GM23338 (cell line): ENCODE data around the gene FGF1. TPM values are rescaled to one million over a fixed set of nuclear protein-coding genes. Genes with fewer than 3 reads are reported as not detected.

ENCODE experiments used
- ATAC-seq: fragments of 200-7000 bp; cut with Tn5 transposase; 3 replicates; pipeline ENCODE4 v1.9.1; 2020
- DNase-seq: peaks from one replicate; pipeline ENCODE4 v3.0.0-alpha.2; 2015; ENCODE audit warnings: low spot score
- H2AFZ ChIP-seq: fragments of 200-600 bp; sonication (generic); 2 replicates; pipeline ENCODE4 v1.8.0; 2016; ENCODE audit warnings: antibody characterized with exemption, mild to moderate bottlenecking, moderate library complexity
- H3F3A ChIP-seq: fragments of 200-600 bp; sonication (generic); replicated peaks from 2 replicates; pipeline ENCODE4 v1.8.0; 2017; ENCODE audit warnings: antibody characterized with exemption, mixed run types, low read depth
- H3K27ac ChIP-seq: fragments of 200-600 bp; sonication (generic); 2 replicates; pipeline ENCODE4 v1.6.1; 2016; ENCODE audit warnings: low read depth
- H3K27me3 ChIP-seq: fragments of 200-600 bp; sonication (generic); 2 replicates; pipeline ENCODE4 v1.8.0; 2016; ENCODE audit warnings: mild to moderate bottlenecking, mixed run types, moderate library complexity; ENCODE audit not compliant: insufficient read depth
- H3K36me3 ChIP-seq: fragments of 200-600 bp; sonication (generic); 2 replicates; pipeline ENCODE4 v1.8.0; 2016; ENCODE audit warnings: mild to moderate bottlenecking; ENCODE audit not compliant: insufficient read depth
- H3K4me1 ChIP-seq: fragments of 200-600 bp; sonication (generic); 2 replicates; pipeline ENCODE4 v1.8.0; 2016; ENCODE audit warnings: mild to moderate bottlenecking, moderate library complexity; ENCODE audit not compliant: insufficient read depth
- H3K4me2 ChIP-seq: fragments of 200-600 bp; sonication (generic); 2 replicates; pipeline ENCODE4 v1.7.1; 2017; ENCODE audit warnings: mixed run types
- H3K4me3 ChIP-seq: fragments of 200-600 bp; sonication (generic); 2 replicates; pipeline ENCODE4 v1.6.1; 2016; ENCODE audit warnings: mixed run types
- H3K79me2 ChIP-seq: fragments of 200-600 bp; sonication (generic); replicated peaks from 2 replicates; pipeline ENCODE4 v1.8.0; 2017; ENCODE audit warnings: mild to moderate bottlenecking; ENCODE audit not compliant: insufficient read depth
- H3K9me2 ChIP-seq: fragments of 200-600 bp; sonication (generic); 2 replicates; pipeline ENCODE4 v1.8.0; 2017; ENCODE audit not compliant: insufficient read depth
- H4K20me1 ChIP-seq: fragments of 200-600 bp; sonication (generic); replicated peaks from 2 replicates; pipeline ENCODE4 v1.8.0; 2017; ENCODE audit warnings: mild to moderate bottlenecking; ENCODE audit not compliant: insufficient read depth
- H3K27ac Mint-ChIP-seq: 2 replicates; pipeline ENCODE4 v1.8.0; 2020; ENCODE audit warnings: inconsistent platforms, mild to moderate bottlenecking, moderate library complexity, mixed read lengths
- H3K27me3 Mint-ChIP-seq: 3 replicates; pipeline ENCODE4 v1.8.0; 2022; ENCODE audit warnings: low read depth, mild to moderate bottlenecking, moderate library complexity, mixed read lengths, inconsistent platforms; ENCODE audit not compliant: insufficient read depth, poor library complexity
- H3K36me3 Mint-ChIP-seq: 3 replicates; pipeline ENCODE4 v1.8.0; 2021; ENCODE audit warnings: low read depth, mild to moderate bottlenecking, inconsistent platforms, moderate library complexity, mixed read lengths
- H3K4me1 Mint-ChIP-seq: 3 replicates; pipeline ENCODE4 v1.8.0; 2020; ENCODE audit warnings: mild to moderate bottlenecking, inconsistent platforms, mixed read lengths
- H3K4me3 Mint-ChIP-seq: 3 replicates; pipeline ENCODE4 v1.8.0; 2021; ENCODE audit warnings: moderate library complexity, mild to moderate bottlenecking, inconsistent platforms, mixed read lengths
- H3K9me3 Mint-ChIP-seq: 3 replicates; pipeline ENCODE4 v1.8.0; 2020; ENCODE audit warnings: moderate library complexity, mild to moderate bottlenecking, inconsistent platforms, mixed read lengths
- CREB1 ChIP-seq: fragments of 250-450 bp; sonication (Bioruptor Pico); IDR thresholded peaks from 2 replicates; pipeline ENCODE4 v1.5.0; 2020; ENCODE audit warnings: low read depth, mild to moderate bottlenecking, moderate library complexity
- ETS1 ChIP-seq: IDR thresholded peaks from 2 replicates; pipeline ENCODE4 v1.6.1; 2016; ENCODE audit warnings: antibody characterized with exemption
- EZH2 ChIP-seq: fragments of 200-600 bp; sonication (generic); IDR thresholded peaks from one replicate; pipeline ENCODE4 v1.8.0; 2017; ENCODE audit warnings: antibody characterized with exemption, mild to moderate bottlenecking, low read depth; ENCODE audit not compliant: unreplicated experiment
- EZH2phosphoT487 ChIP-seq: fragments of 200-600 bp; sonication (generic); IDR thresholded peaks from one replicate; pipeline ENCODE4 v1.8.1; 2018; ENCODE audit warnings: antibody characterized with exemption; ENCODE audit not compliant: unreplicated experiment
- JUNB ChIP-seq: IDR thresholded peaks from one replicate; pipeline ENCODE4 v1.6.1; 2016; ENCODE audit warnings: antibody characterized with exemption; ENCODE audit not compliant: unreplicated experiment
- NANOG ChIP-seq: IDR thresholded peaks from 2 replicates; pipeline ENCODE4 v1.6.1; 2016; ENCODE audit warnings: antibody characterized with exemption, borderline replicate concordance
- POLR2AphosphoS5 ChIP-seq: IDR thresholded peaks from 2 replicates; pipeline ENCODE4 v1.6.1; 2016; ENCODE audit warnings: antibody characterized with exemption, low read depth
- STAT1 ChIP-seq: IDR thresholded peaks from one replicate; pipeline ENCODE4 v1.6.1; 2016; ENCODE audit warnings: antibody characterized with exemption; ENCODE audit not compliant: unreplicated experiment
- ZNF114 ChIP-seq: fragments of 250-450 bp; sonication (Bioruptor Pico); IDR thresholded peaks from 2 replicates; pipeline ENCODE4 v1.5.0; 2020; ENCODE audit warnings: mild to moderate bottlenecking, moderate library complexity
- ZNF331 ChIP-seq: fragments of 250-450 bp; sonication (Bioruptor Pico); IDR thresholded peaks from 2 replicates; pipeline ENCODE4 v1.5.0; 2020; ENCODE audit warnings: low read depth, mild to moderate bottlenecking, moderate library complexity
- polyA plus RNA-seq: library from polyadenylated mRNA; unstranded; fragments of >200 nt; fragmentation: Nextera tagmentation; extraction: Ambion mirVana; gene quantifications from 2 replicates; pipeline ENCODE4 v1.2.1, GENCODE V29; 2016
- total RNA-seq: library from RNA; depleted of rRNA; stranded (reverse); fragments of >200 nt; shearing (Covaris generic); gene quantifications from 2 replicates; pipeline ENCODE4 v1.2.3, GENCODE V29; 2014
- TF ChIP-seq, protein P1 (sequence below), 2 experiments: fragments of 200-600 bp in 1 of 2; sonication (generic) in 1 of 2; conservative IDR thresholded peaks; 2 replicates each; pipeline versions ENCODE4 v1.5.1 to v1.6.1; 2016 to 2017; ENCODE audit warnings: antibody characterized with exemption in 2 of 2, low read depth in 2 of 2, mild to moderate bottlenecking in 2 of 2, moderate library complexity in 1 of 2
- TF ChIP-seq, protein P2 (sequence below): IDR thresholded peaks from one replicate; pipeline ENCODE4 v1.6.1; 2018; ENCODE audit warnings: antibody characterized with exemption; ENCODE audit not compliant: unreplicated experiment
- TF ChIP-seq, protein P3 (sequence below): fragments of 250-450 bp; sonication (Bioruptor Pico); IDR thresholded peaks from 2 replicates; pipeline ENCODE4 v1.5.0; 2020; ENCODE audit warnings: mild to moderate bottlenecking, moderate library complexity

The FGF1 gene
- total and polyA plus RNA-seq, 2 experiments from 2014 or later, result 0.21 to 0.34 TPM

DNA sequence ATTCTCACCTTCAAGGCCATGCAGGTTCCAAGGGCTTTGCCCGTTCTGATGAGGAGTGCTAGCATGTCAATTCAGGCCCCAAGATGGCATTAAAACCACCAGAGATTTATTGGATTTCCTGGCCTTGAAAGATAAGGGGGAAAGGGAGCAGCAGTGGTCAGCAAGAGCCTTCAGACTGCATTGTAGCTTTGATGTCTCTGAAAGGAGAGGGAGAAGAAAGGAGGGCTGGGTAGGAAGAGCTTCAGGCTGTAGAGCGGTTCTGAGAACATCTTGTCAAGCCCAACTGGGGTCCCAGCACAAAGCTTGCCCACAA lies 41.8 kb upstream of the FGF1 start:
- ATAC-seq (no peak), DNase-seq (no peak)
- TF ChIP-seq, protein P1, sequence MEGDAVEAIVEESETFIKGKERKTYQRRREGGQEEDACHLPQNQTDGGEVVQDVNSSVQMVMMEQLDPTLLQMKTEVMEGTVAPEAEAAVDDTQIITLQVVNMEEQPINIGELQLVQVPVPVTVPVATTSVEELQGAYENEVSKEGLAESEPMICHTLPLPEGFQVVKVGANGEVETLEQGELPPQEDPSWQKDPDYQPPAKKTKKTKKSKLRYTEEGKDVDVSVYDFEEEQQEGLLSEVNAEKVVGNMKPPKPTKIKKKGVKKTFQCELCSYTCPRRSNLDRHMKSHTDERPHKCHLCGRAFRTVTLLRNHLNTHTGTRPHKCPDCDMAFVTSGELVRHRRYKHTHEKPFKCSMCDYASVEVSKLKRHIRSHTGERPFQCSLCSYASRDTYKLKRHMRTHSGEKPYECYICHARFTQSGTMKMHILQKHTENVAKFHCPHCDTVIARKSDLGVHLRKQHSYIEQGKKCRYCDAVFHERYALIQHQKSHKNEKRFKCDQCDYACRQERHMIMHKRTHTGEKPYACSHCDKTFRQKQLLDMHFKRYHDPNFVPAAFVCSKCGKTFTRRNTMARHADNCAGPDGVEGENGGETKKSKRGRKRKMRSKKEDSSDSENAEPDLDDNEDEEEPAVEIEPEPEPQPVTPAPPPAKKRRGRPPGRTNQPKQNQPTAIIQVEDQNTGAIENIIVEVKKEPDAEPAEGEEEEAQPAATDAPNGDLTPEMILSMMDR (conservative IDR thresholded peaks at IDR 0.05; ENCODE audit: low read depth in 2 of 2), result no peak
- TF ChIP-seq CREB1 (CRISPR knock-in tag) (no peak), POLR2AphosphoS5 (no peak), NANOG (no peak), EZH2 (no peak), JUNB (no peak), STAT1 (no peak), ZNF331 (CRISPR knock-in tag) (no peak), ETS1 (no peak), EZH2phosphoT487 (no peak), ZNF114 (CRISPR knock-in tag) (no peak)
- TF ChIP-seq, protein P2, sequence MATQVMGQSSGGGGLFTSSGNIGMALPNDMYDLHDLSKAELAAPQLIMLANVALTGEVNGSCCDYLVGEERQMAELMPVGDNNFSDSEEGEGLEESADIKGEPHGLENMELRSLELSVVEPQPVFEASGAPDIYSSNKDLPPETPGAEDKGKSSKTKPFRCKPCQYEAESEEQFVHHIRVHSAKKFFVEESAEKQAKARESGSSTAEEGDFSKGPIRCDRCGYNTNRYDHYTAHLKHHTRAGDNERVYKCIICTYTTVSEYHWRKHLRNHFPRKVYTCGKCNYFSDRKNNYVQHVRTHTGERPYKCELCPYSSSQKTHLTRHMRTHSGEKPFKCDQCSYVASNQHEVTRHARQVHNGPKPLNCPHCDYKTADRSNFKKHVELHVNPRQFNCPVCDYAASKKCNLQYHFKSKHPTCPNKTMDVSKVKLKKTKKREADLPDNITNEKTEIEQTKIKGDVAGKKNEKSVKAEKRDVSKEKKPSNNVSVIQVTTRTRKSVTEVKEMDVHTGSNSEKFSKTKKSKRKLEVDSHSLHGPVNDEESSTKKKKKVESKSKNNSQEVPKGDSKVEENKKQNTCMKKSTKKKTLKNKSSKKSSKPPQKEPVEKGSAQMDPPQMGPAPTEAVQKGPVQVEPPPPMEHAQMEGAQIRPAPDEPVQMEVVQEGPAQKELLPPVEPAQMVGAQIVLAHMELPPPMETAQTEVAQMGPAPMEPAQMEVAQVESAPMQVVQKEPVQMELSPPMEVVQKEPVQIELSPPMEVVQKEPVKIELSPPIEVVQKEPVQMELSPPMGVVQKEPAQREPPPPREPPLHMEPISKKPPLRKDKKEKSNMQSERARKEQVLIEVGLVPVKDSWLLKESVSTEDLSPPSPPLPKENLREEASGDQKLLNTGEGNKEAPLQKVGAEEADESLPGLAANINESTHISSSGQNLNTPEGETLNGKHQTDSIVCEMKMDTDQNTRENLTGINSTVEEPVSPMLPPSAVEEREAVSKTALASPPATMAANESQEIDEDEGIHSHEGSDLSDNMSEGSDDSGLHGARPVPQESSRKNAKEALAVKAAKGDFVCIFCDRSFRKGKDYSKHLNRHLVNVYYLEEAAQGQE, result no peak
- TF ChIP-seq, protein P3, sequence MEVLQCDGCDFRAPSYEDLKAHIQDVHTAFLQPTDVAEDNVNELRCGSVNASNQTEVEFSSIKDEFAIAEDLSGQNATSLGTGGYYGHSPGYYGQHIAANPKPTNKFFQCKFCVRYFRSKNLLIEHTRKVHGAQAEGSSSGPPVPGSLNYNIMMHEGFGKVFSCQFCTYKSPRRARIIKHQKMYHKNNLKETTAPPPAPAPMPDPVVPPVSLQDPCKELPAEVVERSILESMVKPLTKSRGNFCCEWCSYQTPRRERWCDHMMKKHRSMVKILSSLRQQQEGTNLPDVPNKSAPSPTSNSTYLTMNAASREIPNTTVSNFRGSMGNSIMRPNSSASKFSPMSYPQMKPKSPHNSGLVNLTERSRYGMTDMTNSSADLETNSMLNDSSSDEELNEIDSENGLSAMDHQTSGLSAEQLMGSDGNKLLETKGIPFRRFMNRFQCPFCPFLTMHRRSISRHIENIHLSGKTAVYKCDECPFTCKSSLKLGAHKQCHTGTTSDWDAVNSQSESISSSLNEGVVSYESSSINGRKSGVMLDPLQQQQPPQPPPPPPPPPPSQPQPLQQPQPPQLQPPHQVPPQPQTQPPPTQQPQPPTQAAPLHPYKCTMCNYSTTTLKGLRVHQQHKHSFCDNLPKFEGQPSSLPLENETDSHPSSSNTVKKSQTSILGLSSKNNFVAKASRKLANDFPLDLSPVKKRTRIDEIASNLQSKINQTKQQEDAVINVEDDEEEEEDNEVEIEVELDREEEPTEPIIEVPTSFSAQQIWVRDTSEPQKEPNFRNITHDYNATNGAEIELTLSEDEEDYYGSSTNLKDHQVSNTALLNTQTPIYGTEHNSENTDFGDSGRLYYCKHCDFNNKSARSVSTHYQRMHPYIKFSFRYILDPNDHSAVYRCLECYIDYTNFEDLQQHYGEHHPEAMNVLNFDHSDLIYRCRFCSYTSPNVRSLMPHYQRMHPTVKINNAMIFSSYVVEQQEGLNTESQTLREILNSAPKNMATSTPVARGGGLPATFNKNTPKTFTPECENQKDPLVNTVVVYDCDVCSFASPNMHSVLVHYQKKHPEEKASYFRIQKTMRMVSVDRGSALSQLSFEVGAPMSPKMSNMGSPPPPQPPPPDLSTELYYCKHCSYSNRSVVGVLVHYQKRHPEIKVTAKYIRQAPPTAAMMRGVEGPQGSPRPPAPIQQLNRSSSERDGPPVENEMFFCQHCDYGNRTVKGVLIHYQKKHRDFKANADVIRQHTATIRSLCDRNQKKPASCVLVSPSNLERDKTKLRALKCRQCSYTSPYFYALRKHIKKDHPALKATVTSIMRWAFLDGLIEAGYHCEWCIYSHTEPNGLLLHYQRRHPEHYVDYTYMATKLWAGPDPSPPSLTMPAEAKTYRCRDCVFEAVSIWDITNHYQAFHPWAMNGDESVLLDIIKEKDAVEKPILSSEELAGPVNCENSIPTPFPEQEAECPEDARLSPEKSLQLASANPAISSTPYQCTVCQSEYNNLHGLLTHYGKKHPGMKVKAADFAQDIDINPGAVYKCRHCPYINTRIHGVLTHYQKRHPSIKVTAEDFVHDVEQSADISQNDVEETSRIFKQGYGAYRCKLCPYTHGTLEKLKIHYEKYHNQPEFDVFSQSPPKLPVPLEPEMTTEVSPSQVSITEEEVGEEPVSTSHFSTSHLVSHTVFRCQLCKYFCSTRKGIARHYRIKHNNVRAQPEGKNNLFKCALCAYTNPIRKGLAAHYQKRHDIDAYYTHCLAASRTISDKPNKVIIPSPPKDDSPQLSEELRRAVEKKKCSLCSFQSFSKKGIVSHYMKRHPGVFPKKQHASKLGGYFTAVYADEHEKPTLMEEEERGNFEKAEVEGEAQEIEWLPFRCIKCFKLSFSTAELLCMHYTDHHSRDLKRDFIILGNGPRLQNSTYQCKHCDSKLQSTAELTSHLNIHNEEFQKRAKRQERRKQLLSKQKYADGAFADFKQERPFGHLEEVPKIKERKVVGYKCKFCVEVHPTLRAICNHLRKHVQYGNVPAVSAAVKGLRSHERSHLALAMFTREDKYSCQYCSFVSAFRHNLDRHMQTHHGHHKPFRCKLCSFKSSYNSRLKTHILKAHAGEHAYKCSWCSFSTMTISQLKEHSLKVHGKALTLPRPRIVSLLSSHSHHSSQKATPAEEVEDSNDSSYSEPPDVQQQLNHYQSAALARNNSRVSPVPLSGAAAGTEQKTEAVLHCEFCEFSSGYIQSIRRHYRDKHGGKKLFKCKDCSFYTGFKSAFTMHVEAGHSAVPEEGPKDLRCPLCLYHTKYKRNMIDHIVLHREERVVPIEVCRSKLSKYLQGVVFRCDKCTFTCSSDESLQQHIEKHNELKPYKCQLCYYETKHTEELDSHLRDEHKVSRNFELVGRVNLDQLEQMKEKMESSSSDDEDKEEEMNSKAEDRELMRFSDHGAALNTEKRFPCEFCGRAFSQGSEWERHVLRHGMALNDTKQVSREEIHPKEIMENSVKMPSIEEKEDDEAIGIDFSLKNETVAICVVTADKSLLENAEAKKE, result no peak
- peaks cover 3% of the 10 kb centered on the region for H3K27me3 Mint-ChIP-seq
- H3K4me3 Mint-ChIP-seq, result no peak overlapping the region
- H3K79me2 ChIP-seq, result no peaks in the 10 kb centered on the region
- H3K9me3 Mint-ChIP-seq, result no peaks in the 10 kb centered on the region
- H3K4me1 Mint-ChIP-seq, result peaks cover 6% of the 10 kb centered on the region; the same call in 2 of the 3 replicates
- peaks cover 6% of the 10 kb centered on the region; the same call in 2 of the 3 replicates for H3K36me3 Mint-ChIP-seq
- no peaks in the 10 kb centered on the region; the same call in 1 of the 2 replicates for H3F3A ChIP-seq
- H4K20me1 ChIP-seq, result peaks cover 5% of the 10 kb centered on the region
- no peaks in the 10 kb centered on the region for H3K4me1 ChIP-seq
- no peak overlapping the region for H3K4me3 ChIP-seq
- H3K27ac ChIP-seq, result no peak overlapping the region
- no peaks in the 10 kb centered on the region for H3K27me3 ChIP-seq
- no peak overlapping the region for H3K4me2 ChIP-seq
- H3K27ac Mint-ChIP-seq, result no peak overlapping the region
- no peak overlapping the region for H2AFZ ChIP-seq
- H3K9me2 ChIP-seq, result peaks cover 18% of the 10 kb centered on the region
- peaks cover 10% of the 10 kb centered on the region for H3K36me3 ChIP-seq
